Neural cell (in vitro differentiated cells): ENCODE measurements around the gene CNTF. TPM values are rescaled to one million over a fixed set of nuclear protein-coding genes. Genes with fewer than 3 reads are reported as not detected.

Source experiments
- H2AFZ ChIP-seq: fragments of 200-600, 300-800 bp; sonication (generic), shearing (Covaris generic); 2 replicates; pipeline ENCODE4 v1.6.0; 2014; ENCODE audit warnings: low read depth, mild to moderate bottlenecking, antibody characterized with exemption, low read length, moderate library complexity
- H3F3A ChIP-seq: fragments of 200-600 bp; shearing (Covaris generic); 2 replicates; pipeline ENCODE4 v1.6.1; 2016; ENCODE audit warnings: mild to moderate bottlenecking, moderate library complexity, mixed read lengths, antibody characterized with exemption, low read length; ENCODE audit not compliant: insufficient read depth, poor library complexity, severe bottlenecking
- H3K27ac ChIP-seq: fragments of 200-600, 300-800 bp; sonication (generic), shearing (Covaris generic); 2 replicates; pipeline ENCODE4 v1.5.1; 2014; ENCODE audit warnings: mild to moderate bottlenecking, low read length, moderate library complexity
- H3K27me3 ChIP-seq: fragments of 300-800, 200-600 bp; sonication (generic), shearing (Covaris generic); 2 replicates; pipeline ENCODE4 v1.6.0; 2014; ENCODE audit warnings: mild to moderate bottlenecking, low read depth, low read length, moderate library complexity; ENCODE audit not compliant: insufficient read depth
- H3K36me3 ChIP-seq: fragments of 300-800, 200-600 bp; sonication (generic), shearing (Covaris generic); 2 replicates; pipeline ENCODE4 v1.5.1; 2014; ENCODE audit warnings: mild to moderate bottlenecking, antibody characterized with exemption, low read length, moderate library complexity; ENCODE audit not compliant: insufficient read depth
- H3K4me2 ChIP-seq: fragments of 300-800, 200-600 bp; sonication (generic), shearing (Covaris generic); 2 replicates; pipeline ENCODE4 v1.6.0; 2014; ENCODE audit warnings: mild to moderate bottlenecking, low read length
- H3K4me3 ChIP-seq: fragments of 300-800, 200-600 bp; sonication (generic), shearing (Covaris generic); 2 replicates; pipeline ENCODE4 v1.5.1; 2014; ENCODE audit warnings: mild to moderate bottlenecking, low read length, moderate library complexity
- H3K79me2 ChIP-seq: fragments of 200-600 bp; shearing (Covaris generic); replicated peaks from 2 replicates; pipeline ENCODE4 v1.6.0; 2014; ENCODE audit warnings: mild to moderate bottlenecking, low read length, moderate library complexity; ENCODE audit not compliant: insufficient read depth
- H3K9ac ChIP-seq: fragments of 300-800, 200-600 bp; sonication (generic), shearing (Covaris generic); 2 replicates; pipeline ENCODE4 v1.6.1; 2016; ENCODE audit warnings: mild to moderate bottlenecking, low read length, mixed read lengths
- H3K9me2 ChIP-seq: fragments of 200-600 bp; shearing (Covaris generic); 2 replicates; pipeline ENCODE4 v1.6.1; 2016; ENCODE audit warnings: mild to moderate bottlenecking, low read length, mixed read lengths; ENCODE audit not compliant: insufficient read depth
- H3K9me3 ChIP-seq: fragments of 200-600, 300-800 bp; sonication (generic), shearing (Covaris generic); 2 replicates; pipeline ENCODE4 v1.6.1; 2016; ENCODE audit warnings: mild to moderate bottlenecking, mixed run types, low read length, moderate library complexity, mixed read lengths
- H4K20me1 ChIP-seq: fragments of 200-600 bp; shearing (Covaris generic); 2 replicates; pipeline ENCODE4 v1.6.1; 2016; ENCODE audit warnings: mild to moderate bottlenecking, mixed run types; ENCODE audit not compliant: insufficient read depth
- CTCF ChIP-seq: fragments of 450-650 bp; IDR thresholded peaks from 2 replicates; pipeline ENCODE4 v1.5.1; 2014; ENCODE audit warnings: antibody characterized with exemption, mild to moderate bottlenecking, moderate library complexity; ENCODE audit not compliant: poor library complexity, severe bottlenecking
- EP300 ChIP-seq: fragments of 450-650 bp; conservative IDR thresholded peaks from 2 replicates; pipeline ENCODE4 v1.6.1; 2014; ENCODE audit warnings: antibody characterized with exemption, mild to moderate bottlenecking, moderate library complexity; ENCODE audit not compliant: poor library complexity, severe bottlenecking
- EZH2 ChIP-seq: fragments of 200-600, 300-800 bp; shearing (Covaris generic), sonication (generic); IDR thresholded peaks from 2 replicates; pipeline ENCODE4 v1.6.1; 2014; ENCODE audit warnings: antibody characterized with exemption, low read length, borderline replicate concordance, mild to moderate bottlenecking; ENCODE audit not compliant: insufficient read depth, poor library complexity, severe bottlenecking
- MXI1 ChIP-seq: fragments of 450-650 bp; conservative IDR thresholded peaks from 2 replicates; pipeline ENCODE4 v1.6.1; 2014; ENCODE audit warnings: antibody characterized with exemption, mild to moderate bottlenecking; ENCODE audit not compliant: poor library complexity, severe bottlenecking
- POLR2AphosphoS5 ChIP-seq: IDR thresholded peaks from 2 replicates; pipeline ENCODE4 v1.6.1; 2012
- RAD21 ChIP-seq: fragments of 450-650 bp; conservative IDR thresholded peaks from 2 replicates; pipeline ENCODE4 v1.6.1; 2014; ENCODE audit warnings: antibody characterized with exemption, mild to moderate bottlenecking, moderate library complexity
- REST ChIP-seq: IDR thresholded peaks from 2 replicates; pipeline ENCODE4 v1.6.1; 2012; ENCODE audit warnings: borderline replicate concordance
- SMC3 ChIP-seq: fragments of 450-650 bp; conservative IDR thresholded peaks from 2 replicates; pipeline ENCODE4 v1.6.1; 2014; ENCODE audit warnings: antibody characterized with exemption, mild to moderate bottlenecking, moderate library complexity; ENCODE audit not compliant: poor library complexity
- TAF1 ChIP-seq: IDR thresholded peaks from 2 replicates; pipeline ENCODE4 v1.6.1; 2012; ENCODE audit warnings: low read depth
- polyA plus RNA-seq: library from polyadenylated mRNA; depleted of rRNA; stranded (reverse); fragments of >200 nt; gene quantifications from 2 replicates; pipeline ENCODE4 v1.2.3, GENCODE V29; 2014

Gene CNTF
- polyA plus RNA-seq, 1 donor from 2014 or later, result 2.3 TPM

GRCh38 chr11:58650496-58650895, 28.0 kb downstream of the CNTF start:
- Histone ChIP-seq H2AFZ (no peak overlapping the region), H3K27me3 (no peaks in the 10 kb centered on the region), H3K79me2 (no peaks in the 10 kb centered on the region), H3K27ac (no peak overlapping the region), H3K4me2 (no peak overlapping the region), H3K9ac (no peak overlapping the region), H3K9me2 (no peaks in the 10 kb centered on the region), H3K36me3 (no peaks in the 10 kb centered on the region), H3K9me3 (peaks cover 5% of the 10 kb centered on the region), H3K4me3 (no peak overlapping the region), H3F3A (no peaks in the 10 kb centered on the region), H4K20me1 (no peaks in the 10 kb centered on the region)
- no peak for TF ChIP-seq SMC3
- no peak for TF ChIP-seq REST
- TF ChIP-seq EP300, result no peak
- no peak for TF ChIP-seq POLR2AphosphoS5
- TF ChIP-seq TAF1, result no peak
- TF ChIP-seq CTCF, result no peak
- no peak for TF ChIP-seq EZH2
- no peak for TF ChIP-seq RAD21
- no peak for TF ChIP-seq MXI1

GRCh38 chr11:58652726-58653280, 30.3 kb downstream of the CNTF start:
- H3F3A ChIP-seq, result no peaks in the 10 kb centered on the region
- H3K27me3 ChIP-seq, result no peaks in the 10 kb centered on the region
- no peak overlapping the region for H3K27ac ChIP-seq
- H3K9me2 ChIP-seq, result no peaks in the 10 kb centered on the region
- no peak overlapping the region for H3K4me3 ChIP-seq
- no peak overlapping the region for H3K4me2 ChIP-seq
- H3K36me3 ChIP-seq, result no peaks in the 10 kb centered on the region
- H2AFZ ChIP-seq, result no peak overlapping the region
- no peak overlapping the region for H3K9ac ChIP-seq
- H3K79me2 ChIP-seq, result no peaks in the 10 kb centered on the region
- no peak for TF ChIP-seq TAF1
- TF ChIP-seq CTCF, result no peak
- no peak for TF ChIP-seq POLR2AphosphoS5
- TF ChIP-seq MXI1, result no peak
- TF ChIP-seq RAD21, result no peak
- no peak for TF ChIP-seq REST
- no peak for TF ChIP-seq SMC3
- TF ChIP-seq EZH2, result no peak
- no peak for TF ChIP-seq EP300
- H4K20me1 ChIP-seq, result no peaks in the 10 kb centered on the region
- H3K9me3 ChIP-seq, result no peaks in the 10 kb centered on the region
